HG02642 (cell line): Measurements from ENCODE around the gene TDRD5.

ENCODE experiments used
- ATAC-seq: cut with Tn5 transposase; IDR thresholded peaks from one replicate; pipeline ENCODE4 v1.9.1; 2021; ENCODE audit warnings: mild to moderate bottlenecking; ENCODE audit not compliant: unreplicated experiment, poor library complexity

Gene TDRD5

GRCh38 chr1:179729881-179730280 is 138.2 kb downstream of the TDRD5 start:
- no peak for ATAC-seq

GRCh38 chr1:179731643-179732042 is 140.0 kb downstream of the TDRD5 start:
- ATAC-seq = no peak
